ENCODE measurements around the gene GARNL3.

GARNL3 gene

DNA sequence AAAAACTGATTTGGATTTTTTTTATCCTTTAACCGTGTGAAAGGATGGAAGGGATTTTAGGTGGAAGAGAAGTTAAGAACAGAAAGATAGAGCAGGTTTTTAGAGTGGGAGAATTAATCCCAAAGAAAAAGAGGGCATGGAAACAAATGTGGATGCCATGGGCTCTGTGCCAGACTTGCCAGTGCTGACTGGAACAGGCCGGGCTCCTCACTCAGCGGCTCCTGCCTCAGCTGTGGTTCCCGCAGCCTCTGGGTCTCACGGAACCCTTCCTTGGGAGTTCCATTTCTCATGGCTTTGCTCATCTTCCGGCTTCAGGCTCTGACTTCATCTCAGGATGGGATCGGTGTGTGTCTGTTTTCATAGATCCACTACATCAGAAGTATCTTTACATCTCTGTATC lies 102.0 kb downstream of the GARNL3 start:
- TF ChIP-seq, protein P1, sequence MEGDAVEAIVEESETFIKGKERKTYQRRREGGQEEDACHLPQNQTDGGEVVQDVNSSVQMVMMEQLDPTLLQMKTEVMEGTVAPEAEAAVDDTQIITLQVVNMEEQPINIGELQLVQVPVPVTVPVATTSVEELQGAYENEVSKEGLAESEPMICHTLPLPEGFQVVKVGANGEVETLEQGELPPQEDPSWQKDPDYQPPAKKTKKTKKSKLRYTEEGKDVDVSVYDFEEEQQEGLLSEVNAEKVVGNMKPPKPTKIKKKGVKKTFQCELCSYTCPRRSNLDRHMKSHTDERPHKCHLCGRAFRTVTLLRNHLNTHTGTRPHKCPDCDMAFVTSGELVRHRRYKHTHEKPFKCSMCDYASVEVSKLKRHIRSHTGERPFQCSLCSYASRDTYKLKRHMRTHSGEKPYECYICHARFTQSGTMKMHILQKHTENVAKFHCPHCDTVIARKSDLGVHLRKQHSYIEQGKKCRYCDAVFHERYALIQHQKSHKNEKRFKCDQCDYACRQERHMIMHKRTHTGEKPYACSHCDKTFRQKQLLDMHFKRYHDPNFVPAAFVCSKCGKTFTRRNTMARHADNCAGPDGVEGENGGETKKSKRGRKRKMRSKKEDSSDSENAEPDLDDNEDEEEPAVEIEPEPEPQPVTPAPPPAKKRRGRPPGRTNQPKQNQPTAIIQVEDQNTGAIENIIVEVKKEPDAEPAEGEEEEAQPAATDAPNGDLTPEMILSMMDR (IDR thresholded peaks at IDR 0.05; ENCODE audit: low read depth, low read length): no peak
- H3K36me3 ChIP-seq: peaks cover 30% of the 10 kb centered on the region
- no peak for DNase-seq
- no peaks in the 10 kb centered on the region for H3K4me1 ChIP-seq
- no peaks in the 10 kb centered on the region for H3K9me3 ChIP-seq
- H3K4me3 ChIP-seq (ENCODE audit: low read depth, low read length): no peak overlapping the region
- no peaks in the 10 kb centered on the region for H3K27me3 ChIP-seq

DNA sequence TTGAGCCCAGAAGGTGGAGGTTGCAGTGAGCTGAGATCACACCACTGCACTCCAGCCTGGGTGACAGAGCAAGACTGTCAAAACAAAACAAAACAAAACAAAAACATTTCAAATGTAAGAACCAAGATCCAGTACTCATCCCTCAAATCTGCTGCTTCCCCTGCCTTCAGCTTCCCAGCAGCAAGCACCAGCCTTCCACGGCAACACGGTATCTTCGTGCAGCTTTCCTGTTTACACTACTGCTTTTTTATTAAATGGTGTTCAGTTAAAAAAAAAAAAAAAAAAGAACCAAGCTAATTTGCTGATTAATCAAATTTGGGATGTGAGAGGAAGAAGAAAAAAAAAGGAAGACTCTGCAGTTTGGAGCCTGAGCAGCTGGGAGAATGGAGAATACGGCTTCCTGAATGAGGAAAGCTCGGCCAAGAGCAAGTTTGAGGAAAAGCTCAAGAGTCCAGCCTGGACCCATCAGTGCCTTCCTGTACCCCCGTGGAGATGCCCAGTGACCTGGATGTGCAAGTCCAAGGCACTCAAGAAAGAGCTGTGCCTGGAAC lies 104.4 kb downstream of the GARNL3 start:
- H3K27me3 ChIP-seq: no peaks in the 10 kb centered on the region
- no peak for DNase-seq
- TF ChIP-seq, protein P1 (IDR thresholded peaks at IDR 0.05; ENCODE audit: low read depth, low read length): no peak
- H3K36me3 ChIP-seq: peaks cover 13% of the 10 kb centered on the region
- H3K4me3 ChIP-seq (ENCODE audit: low read depth, low read length): no peak overlapping the region
- no peaks in the 10 kb centered on the region for H3K4me1 ChIP-seq
- H3K9me3 ChIP-seq: no peaks in the 10 kb centered on the region

DNA sequence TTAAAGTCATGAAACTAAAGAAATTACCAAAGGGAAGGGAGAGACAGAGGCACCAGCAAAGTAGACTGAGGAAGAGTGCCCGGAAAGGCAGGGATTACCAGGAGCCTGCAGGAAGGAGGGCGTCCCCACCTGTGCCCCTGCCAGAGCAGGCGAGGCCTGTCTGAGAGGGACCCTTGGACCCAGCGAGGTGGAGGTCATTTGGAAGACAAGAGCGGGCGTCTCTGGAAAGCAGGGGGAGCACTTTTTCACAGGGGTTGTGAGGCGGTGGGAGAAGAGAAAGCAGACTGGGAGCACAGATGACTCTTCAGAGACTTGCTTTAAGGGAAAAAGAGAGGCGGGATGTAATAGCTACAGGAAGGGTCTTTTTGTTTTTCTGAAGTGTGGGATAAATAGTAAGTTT lies 104.9 kb downstream of the GARNL3 start:
- TF ChIP-seq, protein P1 (IDR thresholded peaks at IDR 0.05; ENCODE audit: low read depth, low read length): no peak
- no peak overlapping the region for H3K4me3 ChIP-seq (ENCODE audit: low read depth, low read length)

DNA sequence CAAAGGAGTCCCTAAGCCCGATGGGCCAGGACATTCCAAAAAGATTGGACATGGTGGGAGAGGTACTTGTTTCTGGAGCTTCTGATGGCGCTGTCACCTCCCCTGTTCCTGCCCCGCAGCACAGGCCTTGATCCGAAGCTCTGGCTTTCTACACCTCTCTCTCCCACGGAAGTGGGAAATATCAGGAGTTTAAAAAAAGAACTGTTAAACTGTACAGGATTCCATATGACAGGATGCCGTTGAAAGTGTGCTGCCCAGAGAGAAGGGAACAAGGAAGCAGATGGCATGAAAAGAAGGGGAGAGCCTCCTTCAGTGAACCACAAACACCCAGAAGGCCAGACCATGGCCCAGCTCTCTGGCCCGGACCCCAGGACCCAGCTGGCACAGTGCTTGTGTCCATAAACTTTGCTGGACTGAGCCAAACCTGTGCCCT lies 105.6 kb downstream of the GARNL3 start:
- Histone ChIP-seq H3K4me1 (no peaks in the 10 kb centered on the region), H3K27me3 (no peaks in the 10 kb centered on the region), H3K4me3 (ENCODE audit: low read depth, low read length) (no peak overlapping the region), H3K36me3 (peaks cover 5% of the 10 kb centered on the region), H3K9me3 (no peaks in the 10 kb centered on the region)
- DNase-seq: no peak
- TF ChIP-seq, protein P1 (IDR thresholded peaks at IDR 0.05; ENCODE audit: low read depth, low read length): no peak

More for the DNA sequence above, 104.9 kb downstream of the GARNL3 start:
- DNase-seq: no peak
- Histone ChIP-seq H3K36me3 (peaks cover 8% of the 10 kb centered on the region), H3K4me1 (no peaks in the 10 kb centered on the region), H3K9me3 (no peaks in the 10 kb centered on the region), H3K27me3 (no peaks in the 10 kb centered on the region)

DNA sequence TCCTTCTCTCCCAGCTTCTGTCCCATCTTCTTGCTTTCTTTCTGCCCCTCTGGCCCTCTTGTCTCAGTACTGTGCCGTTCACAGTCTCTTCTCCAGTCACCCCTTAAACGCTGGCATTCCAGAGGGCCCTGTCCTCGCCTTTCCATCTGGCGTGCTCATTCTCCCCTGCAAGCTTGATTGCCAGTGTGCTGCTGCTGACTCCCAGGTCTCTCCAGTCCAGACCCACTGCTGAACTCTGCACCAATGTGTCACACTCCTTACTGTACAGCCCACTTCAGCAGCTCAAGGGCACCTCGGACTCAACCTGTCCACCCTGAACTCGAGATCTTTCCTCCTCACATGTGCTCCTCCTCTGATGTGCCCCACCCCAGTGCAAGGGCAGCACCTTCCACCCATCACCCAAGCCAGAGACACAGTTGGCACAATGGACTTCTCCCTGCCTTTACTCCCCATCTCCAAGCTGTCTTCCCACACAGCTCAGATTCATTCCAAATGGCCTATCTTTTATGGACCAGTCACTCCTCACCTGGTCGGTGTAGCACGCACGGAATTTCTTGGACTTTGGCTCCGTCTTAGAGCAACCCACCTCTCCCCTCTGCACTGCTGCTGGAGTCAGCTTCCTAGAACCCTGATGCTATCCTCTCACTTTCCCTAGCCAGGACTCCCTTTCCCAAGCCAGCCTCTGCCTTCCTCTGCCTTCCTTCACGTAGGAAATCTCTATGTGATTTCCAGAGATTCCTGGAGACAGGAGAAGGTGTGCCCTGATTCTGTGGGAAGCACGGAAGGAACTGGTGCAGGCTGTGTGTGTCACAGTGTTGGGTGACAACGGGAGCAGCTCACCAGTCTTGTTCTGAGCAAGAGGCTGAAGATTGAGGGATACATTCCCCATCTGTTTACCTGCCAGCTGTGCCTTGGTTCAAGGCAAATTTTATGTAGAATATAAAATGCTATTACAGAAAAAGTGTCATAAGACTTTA lies 106.4 kb downstream of the GARNL3 start:
- Histone ChIP-seq H3K36me3 (peaks cover 5% of the 10 kb centered on the region), H3K4me1 (no peaks in the 10 kb centered on the region), H3K9me3 (no peaks in the 10 kb centered on the region), H3K27me3 (no peaks in the 10 kb centered on the region), H3K4me3 (ENCODE audit: low read depth, low read length) (no peak overlapping the region)
- DNase-seq: no peak
- TF ChIP-seq, protein P1 (IDR thresholded peaks at IDR 0.05; ENCODE audit: low read depth, low read length): no peak

DNA sequence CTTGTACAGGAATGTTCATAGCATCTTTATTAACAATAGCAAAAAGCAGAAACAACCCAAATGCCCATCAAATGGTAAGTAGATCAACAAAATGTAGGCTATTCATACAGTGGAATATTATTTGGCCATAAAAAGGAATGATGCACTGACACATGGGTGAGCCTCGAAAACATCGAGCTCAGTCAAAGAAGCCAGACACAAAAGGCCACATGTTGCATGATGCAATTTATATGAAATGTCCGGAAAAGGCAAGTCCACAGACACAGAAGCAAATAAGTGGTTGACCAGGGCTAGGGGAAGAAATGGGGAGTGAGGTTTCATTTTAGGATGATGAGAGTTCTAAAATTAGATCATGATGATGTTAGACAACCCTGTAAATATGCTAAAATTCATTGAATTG lies 115.9 kb downstream of the GARNL3 start:
- TF ChIP-seq, protein P1 (IDR thresholded peaks at IDR 0.05; ENCODE audit: low read depth, low read length): no peak
- Histone ChIP-seq H3K4me3 (ENCODE audit: low read depth, low read length) (no peak overlapping the region), H3K27me3 (no peaks in the 10 kb centered on the region), H3K4me1 (peaks cover 5% of the 10 kb centered on the region; the same call in 1 of the 2 replicates), H3K36me3 (no peaks in the 10 kb centered on the region), H3K9me3 (no peaks in the 10 kb centered on the region)
- DNase-seq: no peak

All from BE2C (cell line).